ENCODE data around the gene SUMF1. TPM values are rescaled to one million over a fixed set of nuclear protein-coding genes. Genes with fewer than 3 reads are reported as not detected.

The SUMF1 gene
- total RNA-seq, 2 donors from 2014 or later, result 13.1 to 15.3 TPM

DNA sequence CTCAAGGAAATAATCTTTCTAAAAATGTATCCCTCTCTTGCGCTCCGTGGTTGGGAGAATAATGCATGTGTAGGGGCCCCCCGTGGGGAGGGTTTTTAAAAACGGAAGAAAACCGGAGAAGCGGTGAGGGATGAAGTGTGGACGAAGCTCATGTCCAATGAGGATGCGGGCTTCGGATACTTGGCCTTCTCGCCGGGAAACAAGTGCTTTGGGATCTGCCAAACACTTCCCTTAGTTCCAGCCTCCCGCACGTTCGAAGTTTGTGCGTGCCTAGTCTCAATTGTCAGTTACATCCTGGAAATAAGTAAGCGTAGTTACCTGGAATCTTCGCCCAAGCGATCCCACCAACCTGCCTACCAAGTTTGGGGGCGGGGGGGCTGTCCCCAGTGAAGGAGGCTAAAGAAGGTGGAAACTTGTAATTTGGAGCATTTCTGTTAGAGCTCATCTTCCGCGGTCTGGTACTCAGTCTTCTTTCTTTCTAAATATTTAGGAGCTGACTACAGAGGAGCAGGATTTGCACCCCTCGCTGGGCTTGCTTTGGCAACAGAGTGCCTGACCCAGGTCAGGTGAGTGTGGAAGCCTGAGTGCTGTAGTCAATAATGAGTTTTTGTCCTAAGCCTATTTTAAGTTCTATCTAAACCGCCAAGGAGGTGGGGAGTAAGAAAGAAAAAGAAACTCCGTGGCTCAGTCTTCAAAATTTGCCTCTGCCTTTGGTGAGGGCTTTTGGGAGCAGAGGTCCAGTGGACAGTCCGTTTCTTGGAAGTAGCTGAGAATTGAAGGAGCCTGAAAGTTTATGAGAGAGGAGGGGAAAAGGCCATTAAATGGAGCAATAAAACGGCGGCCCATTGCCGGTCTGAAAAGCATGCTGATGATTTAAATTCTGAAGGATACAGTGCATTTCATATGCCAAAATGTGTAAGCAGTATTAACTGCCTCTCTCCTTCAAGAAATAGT is 27.1 kb upstream of the SUMF1 start:
- peaks cover 5% of the 10 kb centered on the region for H3K36me3 Mint-ChIP-seq (ENCODE audit: low read depth)
- no peak for DNase-seq
- peak overlapping the region; percentile 95 for H3K4me3 Mint-ChIP-seq
- no peaks in the 10 kb centered on the region for H3K9me3 ChIP-seq (ENCODE audit: control insufficient read depth, low read length, poor library complexity, severe bottlenecking)
- peak overlapping the region; percentile 96 for H3K27ac Mint-ChIP-seq
- H3K27me3 Mint-ChIP-seq, result peaks cover 7% of the 10 kb centered on the region
- ATAC-seq, result no peak
- peaks cover 48% of the 10 kb centered on the region for H3K4me1 Mint-ChIP-seq

GRCh38 chr3:4493014-4493940 is 26.2 kb upstream of the SUMF1 start, which contains the start of gene ITPR1:
Gene ITPR1 (plus strand): TSS chr3:4493348. CDS start chr3:4516492, 23,144 bp downstream.
- no peaks in the 10 kb centered on the region for H3K9me3 ChIP-seq (ENCODE audit: control insufficient read depth, low read length, poor library complexity, severe bottlenecking)
- H3K36me3 Mint-ChIP-seq (ENCODE audit: low read depth), result peaks cover 4% of the 10 kb centered on the region
- peak within 1 kb of the TSS; percentile 96 for H3K27ac Mint-ChIP-seq
- peak; percentile 91 for ATAC-seq
- peak; percentile 93 to 97 (median 96) for DNase-seq
- peaks cover 7% of the 10 kb centered on the region for H3K27me3 Mint-ChIP-seq
- peaks cover 47% of the 10 kb centered on the region for H3K4me1 Mint-ChIP-seq
- peak within 1 kb of the TSS; percentile 95 for H3K4me3 Mint-ChIP-seq

DNA sequence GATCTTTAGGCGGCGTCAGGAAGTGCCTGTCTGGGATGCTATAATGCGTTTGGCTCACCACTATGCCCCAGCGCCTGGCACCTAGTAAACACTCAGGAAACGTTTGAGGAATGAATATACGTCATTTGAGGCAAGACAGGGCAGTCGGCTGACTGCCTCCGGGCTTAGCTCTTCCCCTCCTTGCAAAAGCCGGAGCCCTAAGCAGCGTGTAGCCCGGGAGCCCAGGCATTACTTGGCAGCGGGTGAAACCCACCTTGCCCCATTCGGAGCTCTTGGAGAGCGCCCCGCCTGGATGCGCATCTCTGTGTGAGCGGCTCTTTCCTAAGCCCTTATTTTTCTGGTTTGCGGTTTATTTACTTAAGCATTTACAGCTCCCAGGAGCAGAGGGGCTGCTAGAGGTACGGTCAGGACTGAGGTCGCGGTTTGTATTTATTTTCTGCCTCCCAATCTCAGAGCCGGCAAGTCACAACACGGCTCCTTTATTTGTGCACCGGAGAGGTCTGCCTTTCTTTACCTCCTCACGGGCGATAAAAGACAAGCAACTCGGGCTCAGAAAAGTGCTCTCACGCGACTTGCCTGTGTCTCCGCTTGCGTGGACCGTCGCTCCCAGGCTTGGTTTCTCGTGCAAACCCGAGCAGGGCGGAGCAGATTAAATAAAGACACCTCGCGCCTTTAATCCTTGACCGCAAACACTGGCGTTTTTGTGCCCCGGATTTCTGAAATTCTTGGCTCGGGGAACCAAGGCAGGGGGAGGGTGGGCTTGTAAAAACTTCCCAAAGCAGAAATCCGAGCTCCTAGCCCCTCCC is 25.3 kb upstream of the SUMF1 start:
- DNase-seq (peak; percentile 20 to 41 (median 21)), ATAC-seq (peak; percentile 24)
- no peaks in the 10 kb centered on the region for H3K9me3 ChIP-seq (ENCODE audit: control insufficient read depth, low read length, poor library complexity, severe bottlenecking)
- H3K36me3 Mint-ChIP-seq (ENCODE audit: low read depth), result no peaks in the 10 kb centered on the region
- peaks cover 41% of the 10 kb centered on the region for H3K4me1 Mint-ChIP-seq
- H3K27me3 Mint-ChIP-seq, result peaks cover 7% of the 10 kb centered on the region
- H3K27ac Mint-ChIP-seq, result peak overlapping the region; percentile 96
- H3K4me3 Mint-ChIP-seq, result peak overlapping the region; percentile 95

GRCh38 chr3:4491855-4492207 is 24.8 kb upstream of the SUMF1 start:
- peaks cover 7% of the 10 kb centered on the region for H3K27me3 Mint-ChIP-seq
- peaks cover 40% of the 10 kb centered on the region for H3K4me1 Mint-ChIP-seq
- H3K4me3 Mint-ChIP-seq, result peak overlapping the region; percentile 95
- H3K36me3 Mint-ChIP-seq (ENCODE audit: low read depth), result no peaks in the 10 kb centered on the region
- H3K9me3 ChIP-seq (ENCODE audit: control insufficient read depth, low read length, poor library complexity, severe bottlenecking), result no peaks in the 10 kb centered on the region
- no peak for ATAC-seq
- DNase-seq, result no peak
- peak overlapping the region; percentile 96 for H3K27ac Mint-ChIP-seq

DNA sequence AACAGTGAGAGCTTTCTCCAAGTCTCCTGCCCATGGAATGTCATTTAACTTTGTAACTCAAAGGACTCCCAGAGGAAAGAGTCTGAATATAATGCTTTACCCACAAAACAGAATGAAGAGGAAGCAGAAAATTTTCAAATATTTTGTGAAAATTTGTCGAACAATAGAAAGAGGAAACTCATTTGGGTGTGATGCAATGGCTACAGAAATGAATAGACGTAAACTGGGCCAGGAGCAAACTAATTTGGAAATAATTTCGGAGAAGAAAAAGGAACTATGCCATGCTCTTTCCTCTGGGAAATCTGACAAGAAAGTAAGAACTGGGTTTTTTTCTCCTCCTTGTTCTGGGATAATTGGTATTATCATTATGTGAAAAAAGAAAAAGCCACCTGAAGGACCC is 11.2 kb upstream of the SUMF1 start:
- Mint-ChIP-seq H3K4me1 (peaks cover 3% of the 10 kb centered on the region), H3K27me3 (peaks cover 13% of the 10 kb centered on the region), H3K36me3 (ENCODE audit: low read depth) (peaks cover 2% of the 10 kb centered on the region), H3K27ac (no peak overlapping the region), H3K4me3 (no peak overlapping the region)
- ATAC-seq (no peak), DNase-seq (no peak)
- no peaks in the 10 kb centered on the region for H3K9me3 ChIP-seq (ENCODE audit: control insufficient read depth, low read length, poor library complexity, severe bottlenecking)

- H3K4me1 Mint-ChIP-seq, result peaks cover 3% of the 10 kb centered on the region
- peaks cover 13% of the 10 kb centered on the region for H3K27me3 Mint-ChIP-seq
- ATAC-seq (no peak), DNase-seq (no peak)
- H3K27ac Mint-ChIP-seq, result no peak overlapping the region
- H3K4me3 Mint-ChIP-seq, result no peak overlapping the region
- H3K9me3 ChIP-seq (ENCODE audit: control insufficient read depth, low read length, poor library complexity, severe bottlenecking), result no peaks in the 10 kb centered on the region
- peaks cover 6% of the 10 kb centered on the region for H3K36me3 Mint-ChIP-seq (ENCODE audit: low read depth)
These were observed 9.4 kb upstream of the SUMF1 start for GRCh38 chr3:4476496-4476895.

DNA sequence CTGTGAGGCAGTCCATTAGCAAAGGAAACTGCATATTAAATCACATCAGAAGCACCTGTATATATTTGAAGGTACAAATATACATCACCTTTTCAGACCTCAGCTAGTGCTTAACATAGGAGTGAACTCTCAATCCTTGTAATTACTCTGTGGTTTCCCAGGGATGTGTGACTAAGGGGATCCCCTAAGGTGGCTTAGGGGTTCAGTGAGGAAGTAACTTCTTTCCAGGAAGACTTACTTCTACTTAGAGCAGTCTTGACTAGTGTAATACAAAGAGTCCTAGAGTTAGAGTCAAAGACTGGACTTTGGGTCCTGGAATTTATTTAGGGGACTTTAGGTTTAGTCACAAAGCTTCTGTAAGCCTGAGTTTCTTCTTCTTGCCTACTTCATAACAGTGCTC is 8.7 kb upstream of the SUMF1 start:
- H3K27ac Mint-ChIP-seq, result no peak overlapping the region
- no peak for ATAC-seq
- no peak overlapping the region for H3K4me3 Mint-ChIP-seq
- no peak for DNase-seq
- peaks cover 6% of the 10 kb centered on the region for H3K36me3 Mint-ChIP-seq (ENCODE audit: low read depth)
- peaks cover 3% of the 10 kb centered on the region for H3K4me1 Mint-ChIP-seq
- H3K9me3 ChIP-seq (ENCODE audit: control insufficient read depth, low read length, poor library complexity, severe bottlenecking), result no peaks in the 10 kb centered on the region
- H3K27me3 Mint-ChIP-seq, result peaks cover 13% of the 10 kb centered on the region

- no peak overlapping the region for H3K27ac Mint-ChIP-seq
These were observed 7.8 kb upstream of the SUMF1 start for GRCh38 chr3:4474683-4475490.

GRCh38 chr3:4472766-4473165 is 5.7 kb upstream of the SUMF1 start:
- no peak for DNase-seq
- Mint-ChIP-seq H3K36me3 (ENCODE audit: low read depth) (peaks cover 6% of the 10 kb centered on the region), H3K27me3 (peaks cover 13% of the 10 kb centered on the region), H3K4me3 (no peak overlapping the region), H3K4me1 (peaks cover 3% of the 10 kb centered on the region), H3K27ac (no peak overlapping the region)
- ATAC-seq, result no peak
- no peaks in the 10 kb centered on the region for H3K9me3 ChIP-seq (ENCODE audit: control insufficient read depth, low read length, poor library complexity, severe bottlenecking)

More at GRCh38 chr3:4474683-4475490, 7.8 kb upstream of the SUMF1 start:
- H3K4me3 Mint-ChIP-seq, result no peak overlapping the region
- DNase-seq, result no peak
- peaks cover 6% of the 10 kb centered on the region for H3K36me3 Mint-ChIP-seq (ENCODE audit: low read depth)
- H3K27me3 Mint-ChIP-seq, result peaks cover 13% of the 10 kb centered on the region
- peak; percentile 67 for ATAC-seq
- H3K9me3 ChIP-seq (ENCODE audit: control insufficient read depth, low read length, poor library complexity, severe bottlenecking), result no peaks in the 10 kb centered on the region
- H3K4me1 Mint-ChIP-seq, result peaks cover 3% of the 10 kb centered on the region

- H3K4me3 Mint-ChIP-seq, result no peak overlapping the region
- peaks cover 13% of the 10 kb centered on the region for H3K27me3 Mint-ChIP-seq
- no peaks in the 10 kb centered on the region for H3K9me3 ChIP-seq (ENCODE audit: control insufficient read depth, low read length, poor library complexity, severe bottlenecking)
- peaks cover 5% of the 10 kb centered on the region for H3K4me1 Mint-ChIP-seq
- ATAC-seq (no peak), DNase-seq (no peak)
- H3K36me3 Mint-ChIP-seq (ENCODE audit: low read depth), result peaks cover 6% of the 10 kb centered on the region
- H3K27ac Mint-ChIP-seq, result no peak overlapping the region
These were observed 5.2 kb upstream of the SUMF1 start for GRCh38 chr3:4472312-4472711.

DNA sequence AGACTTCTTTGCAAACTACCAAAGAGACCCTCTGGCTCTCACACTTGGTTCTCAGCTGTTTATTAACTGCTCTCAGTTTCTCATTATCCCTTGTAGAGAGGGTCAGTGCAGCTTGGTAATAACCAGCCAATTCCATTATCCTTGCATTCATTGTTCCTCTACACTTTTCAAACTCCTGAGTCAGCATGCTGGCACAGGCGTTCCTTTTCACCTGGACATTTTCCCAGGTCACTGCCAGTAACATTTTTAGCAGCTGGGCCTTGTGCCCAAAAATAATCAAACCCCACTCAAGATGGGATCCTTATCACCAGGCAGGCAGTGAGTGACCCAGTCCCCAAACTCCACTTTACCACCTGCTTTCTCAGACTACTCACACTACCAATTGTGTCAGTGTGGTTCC is 4.8 kb upstream of the SUMF1 start:
- no peaks in the 10 kb centered on the region for H3K9me3 ChIP-seq (ENCODE audit: control insufficient read depth, low read length, poor library complexity, severe bottlenecking)
- no peak overlapping the region for H3K27ac Mint-ChIP-seq
- H3K27me3 Mint-ChIP-seq, result peaks cover 13% of the 10 kb centered on the region
- no peak for ATAC-seq
- no peak for DNase-seq
- peaks cover 6% of the 10 kb centered on the region for H3K36me3 Mint-ChIP-seq (ENCODE audit: low read depth)
- H3K4me1 Mint-ChIP-seq, result peaks cover 6% of the 10 kb centered on the region
- H3K4me3 Mint-ChIP-seq, result no peak overlapping the region

GRCh38 chr3:4467522-4467867 is 426 bp upstream of the SUMF1 start:
- H3K9me3 ChIP-seq (ENCODE audit: control insufficient read depth, low read length, poor library complexity, severe bottlenecking), result no peaks in the 10 kb centered on the region
- no peaks in the 10 kb centered on the region for H3K27me3 Mint-ChIP-seq
- H3K27ac Mint-ChIP-seq, result peak overlapping the region; percentile 88
- H3K4me1 Mint-ChIP-seq, result peaks cover 9% of the 10 kb centered on the region
- no peak for DNase-seq
- no peak for ATAC-seq
- peak overlapping the region; percentile 92 for H3K4me3 Mint-ChIP-seq
- no peaks in the 10 kb centered on the region for H3K36me3 Mint-ChIP-seq (ENCODE audit: low read depth)

All from T-helper 17 cell (primary cell).